Measurements from ENCODE around the gene CCDC171.

GRCh38 chr9:15670894-15671293 lies 118.1 kb downstream of the CCDC171 start:
- TF ChIP-seq RAD21 (conservative IDR thresholded peaks at IDR 0.05) (no peak), CTCF (IDR thresholded peaks at IDR 0.05; ENCODE audit: poor library complexity, severe bottlenecking) (no peak), EZH2 (IDR thresholded peaks at IDR 0.05; ENCODE audit: borderline replicate concordance, insufficient read depth, low read length, poor library complexity, severe bottlenecking) (no peak)
